RWPE1 (cell line): ENCODE measurements around the gene CTNNA3.

ENCODE experiments used
- CTCF ChIA-PET: fragments of 350-600 bp; sonication (Branson Sonifier 250); formaldehyde crosslinking; extraction: SDS; loops from one replicate; lab custom pipeline; 2021; lab: Yijun Ruan, JAX
- POLR2A ChIA-PET: fragments of 400-600 bp; formaldehyde crosslinking; extraction: SDS; loops from one replicate; lab custom pipeline; 2020; ENCODE audit warnings: antibody characterized with exemption; ENCODE audit not compliant: low non-redundant PET; lab: Yijun Ruan, JAX
- DNase-seq: peaks from one replicate; pipeline ENCODE4 v3.0.0; 2012; ENCODE audit warnings: low spot score
- H3K27ac ChIP-seq: fragments of 450-650 bp; 2 replicates; pipeline ENCODE4 v1.5.1; 2017
- TF ChIP-seq, protein P1 (sequence below): fragments of 450-650 bp; conservative IDR thresholded peaks from 2 replicates; pipeline ENCODE4 v1.5.1; 2017; ENCODE audit warnings: low read depth, mild to moderate bottlenecking

Gene CTNNA3

DNA sequence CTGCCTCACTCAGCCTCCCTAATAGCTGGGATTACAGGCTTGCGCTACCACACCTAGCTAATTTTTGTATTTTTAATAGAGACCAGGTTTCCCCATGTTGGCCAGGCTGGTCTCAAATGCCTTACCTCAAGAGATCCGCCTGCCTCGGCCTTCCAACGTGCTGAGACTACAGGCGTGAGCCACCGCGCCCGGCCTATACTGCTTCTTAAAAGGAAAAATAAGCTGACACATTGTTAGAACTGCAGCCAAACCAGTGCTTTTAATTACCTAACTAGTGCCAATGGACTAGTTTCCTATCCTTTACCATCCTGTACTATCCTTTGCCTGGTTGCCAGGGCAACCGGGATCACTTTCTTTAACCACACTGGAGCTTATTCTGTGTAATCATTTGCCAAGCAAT is 662.1 kb downstream of the CTNNA3 start:
- no peak overlapping the region for H3K27ac ChIP-seq
- DNase-seq, result no peak
- TF ChIP-seq, protein P1, sequence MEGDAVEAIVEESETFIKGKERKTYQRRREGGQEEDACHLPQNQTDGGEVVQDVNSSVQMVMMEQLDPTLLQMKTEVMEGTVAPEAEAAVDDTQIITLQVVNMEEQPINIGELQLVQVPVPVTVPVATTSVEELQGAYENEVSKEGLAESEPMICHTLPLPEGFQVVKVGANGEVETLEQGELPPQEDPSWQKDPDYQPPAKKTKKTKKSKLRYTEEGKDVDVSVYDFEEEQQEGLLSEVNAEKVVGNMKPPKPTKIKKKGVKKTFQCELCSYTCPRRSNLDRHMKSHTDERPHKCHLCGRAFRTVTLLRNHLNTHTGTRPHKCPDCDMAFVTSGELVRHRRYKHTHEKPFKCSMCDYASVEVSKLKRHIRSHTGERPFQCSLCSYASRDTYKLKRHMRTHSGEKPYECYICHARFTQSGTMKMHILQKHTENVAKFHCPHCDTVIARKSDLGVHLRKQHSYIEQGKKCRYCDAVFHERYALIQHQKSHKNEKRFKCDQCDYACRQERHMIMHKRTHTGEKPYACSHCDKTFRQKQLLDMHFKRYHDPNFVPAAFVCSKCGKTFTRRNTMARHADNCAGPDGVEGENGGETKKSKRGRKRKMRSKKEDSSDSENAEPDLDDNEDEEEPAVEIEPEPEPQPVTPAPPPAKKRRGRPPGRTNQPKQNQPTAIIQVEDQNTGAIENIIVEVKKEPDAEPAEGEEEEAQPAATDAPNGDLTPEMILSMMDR, result no peak
- CTCF ChIA-PET, result interaction anchor here (0.7 kb wide), 1 partner anchor 33 kb away, joined by 3 read pairs; no protein-coding TSS in a partner anchor
- POLR2A ChIA-PET, result no interaction called here

DNA sequence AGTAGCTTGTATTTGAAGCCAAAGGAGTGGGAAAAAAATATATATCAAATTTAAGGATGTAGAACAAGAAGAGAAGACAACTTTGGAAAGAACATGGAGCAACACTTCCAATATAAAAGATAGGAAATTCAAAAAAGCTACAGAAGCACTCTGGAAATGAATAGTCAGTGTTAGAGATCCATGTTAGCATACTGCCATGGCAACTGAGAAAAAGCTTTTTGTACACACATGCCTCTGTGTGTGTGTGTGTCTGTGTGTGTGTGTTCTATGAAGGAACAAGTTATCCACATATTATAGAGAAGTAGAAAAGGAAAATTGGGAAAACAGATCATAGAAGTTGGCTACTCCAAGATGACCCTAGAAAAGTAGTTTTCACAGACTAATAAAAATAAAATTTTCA is 673.9 kb downstream of the CTNNA3 start:
- CTCF ChIA-PET, result no interaction called here
- TF ChIP-seq, protein P1, result no peak
- POLR2A ChIA-PET, result no interaction called here
- DNase-seq, result no peak
- no peak overlapping the region for H3K27ac ChIP-seq

GRCh38 chr10:67017218-67017617 is 678.8 kb downstream of the CTNNA3 start:
- TF ChIP-seq, protein P1, result no peak
- ChIA-PET CTCF (no interaction called here), POLR2A (no interaction called here)
- no peak overlapping the region for H3K27ac ChIP-seq
- no peak for DNase-seq

- DNase-seq, result no peak
- no peak overlapping the region for H3K27ac ChIP-seq
- CTCF ChIA-PET, result no interaction called here
- TF ChIP-seq, protein P1, result no peak
- POLR2A ChIA-PET, result no interaction called here
Measured at GRCh38 chr10:67015225-67015624, 680.8 kb downstream of the CTNNA3 start.

GRCh38 chr10:67011981-67012380 is 684.0 kb downstream of the CTNNA3 start:
- TF ChIP-seq, protein P1, result no peak
- no peak for DNase-seq
- POLR2A ChIA-PET, result no interaction called here
- CTCF ChIA-PET, result no interaction called here
- H3K27ac ChIP-seq, result no peak overlapping the region

- POLR2A ChIA-PET, result no interaction called here
Measured at GRCh38 chr10:67011480-67011879, 684.5 kb downstream of the CTNNA3 start.

More at GRCh38 chr10:67011480-67011879, 684.5 kb downstream of the CTNNA3 start:
- no peak overlapping the region for H3K27ac ChIP-seq
- CTCF ChIA-PET, result no interaction called here
- TF ChIP-seq, protein P1, result no peak
- no peak for DNase-seq
